ENCODE measurements around the gene RBM42.
"Not testable (repeated sequence)": the region's sequence is repeated elsewhere in the genome, so short reads cannot be mapped to it uniquely, and the experiment has no call there.

Gene RBM42, protein sequence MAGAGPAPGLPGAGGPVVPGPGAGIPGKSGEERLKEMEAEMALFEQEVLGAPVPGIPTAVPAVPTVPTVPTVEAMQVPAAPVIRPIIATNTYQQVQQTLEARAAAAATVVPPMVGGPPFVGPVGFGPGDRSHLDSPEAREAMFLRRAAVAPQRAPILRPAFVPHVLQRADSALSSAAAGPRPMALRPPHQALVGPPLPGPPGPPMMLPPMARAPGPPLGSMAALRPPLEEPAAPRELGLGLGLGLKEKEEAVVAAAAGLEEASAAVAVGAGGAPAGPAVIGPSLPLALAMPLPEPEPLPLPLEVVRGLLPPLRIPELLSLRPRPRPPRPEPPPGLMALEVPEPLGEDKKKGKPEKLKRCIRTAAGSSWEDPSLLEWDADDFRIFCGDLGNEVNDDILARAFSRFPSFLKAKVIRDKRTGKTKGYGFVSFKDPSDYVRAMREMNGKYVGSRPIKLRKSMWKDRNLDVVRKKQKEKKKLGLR

GRCh38 chr19:35628565-35629331 lies at the start of gene RBM42:
RBM42 (plus strand) TSS chr19:35629036; CDS start chr19:35629154, 118 bp downstream.
- peak; percentile 100 for ATAC-seq

DNA sequence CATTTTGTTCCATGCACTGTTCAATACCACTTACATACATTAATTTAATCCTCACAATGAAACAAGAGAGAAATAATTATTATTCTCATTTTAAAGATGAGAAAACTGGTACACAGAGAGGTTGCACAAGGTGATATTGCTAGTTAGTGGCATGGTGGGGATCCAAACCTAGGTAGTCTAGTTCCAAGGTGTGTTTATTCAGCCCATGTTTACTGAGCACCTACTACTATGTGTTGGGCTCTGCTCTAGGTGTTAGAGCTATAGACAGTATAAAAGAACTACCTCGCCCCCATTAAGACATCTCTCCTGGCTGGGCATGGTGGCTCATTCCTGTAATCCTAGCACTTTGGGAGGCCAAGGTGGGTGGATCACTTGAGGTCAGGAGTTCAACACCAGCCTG lies 46.1 kb upstream of the RBM42 start:
- ATAC-seq, result no peak

GRCh38 chr19:35585848-35586247 lies 43.0 kb upstream of the RBM42 start, which contains the start of gene PMIS2:
PMIS2 (plus strand) TSS chr19:35586173; CDS start chr19:35586260, 87 bp downstream.
- peak in 1 of 2 donors; percentile 43 for ATAC-seq

DNA sequence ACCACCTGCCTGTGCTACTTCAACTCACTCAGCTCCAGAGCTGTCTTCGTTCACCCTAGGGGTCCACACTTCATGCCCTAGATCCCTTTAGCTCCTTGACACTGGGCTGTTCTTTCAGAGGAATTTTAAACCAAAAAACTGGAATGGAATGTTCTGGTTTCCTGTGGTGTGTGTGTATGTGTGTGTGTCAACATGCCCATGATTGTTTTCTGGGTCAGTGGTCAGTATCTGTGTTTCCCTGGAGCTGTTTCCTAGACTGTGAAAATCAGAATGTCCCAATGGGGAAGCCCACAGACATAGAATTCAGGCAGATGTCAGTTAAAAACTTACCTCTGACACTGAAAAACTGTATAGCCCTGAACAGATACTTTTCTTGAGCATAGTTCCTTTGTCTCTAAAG lies 41.5 kb upstream of the RBM42 start:
- no peak for ATAC-seq

- ATAC-seq, result no peak
These were observed 38.0 kb upstream of the RBM42 start for GRCh38 chr19:35590875-35591274.

- ATAC-seq, result no peak
These were observed 36.6 kb upstream of the RBM42 start for GRCh38 chr19:35592226-35592625.

DNA sequence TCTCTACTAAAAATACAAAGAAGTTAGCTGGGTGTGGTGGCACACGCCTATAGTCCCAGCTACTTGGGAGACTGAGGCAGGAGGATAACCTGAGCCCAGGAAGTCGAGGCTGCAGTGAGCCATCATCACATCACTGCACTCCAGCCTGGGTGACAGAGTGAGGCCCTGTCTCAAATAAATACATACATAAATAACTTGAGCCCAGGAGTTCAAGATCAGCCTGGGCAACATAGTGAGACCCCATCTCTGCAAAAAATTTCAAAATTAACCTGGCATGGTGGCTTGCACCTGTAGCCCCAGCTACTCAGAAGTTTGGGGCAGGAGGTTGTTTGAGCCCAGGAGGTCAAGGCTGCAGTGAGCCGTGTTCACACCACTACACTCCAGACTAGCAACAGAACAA lies 33.8 kb upstream of the RBM42 start:
- ATAC-seq, result not testable (repeated sequence)

- ATAC-seq, result no peak
These were observed 32.9 kb upstream of the RBM42 start for GRCh38 chr19:35595928-35596327.

GRCh38 chr19:35596366-35596999 lies 32.4 kb upstream of the RBM42 start:
- peak; percentile 49 to 63 for ATAC-seq

DNA sequence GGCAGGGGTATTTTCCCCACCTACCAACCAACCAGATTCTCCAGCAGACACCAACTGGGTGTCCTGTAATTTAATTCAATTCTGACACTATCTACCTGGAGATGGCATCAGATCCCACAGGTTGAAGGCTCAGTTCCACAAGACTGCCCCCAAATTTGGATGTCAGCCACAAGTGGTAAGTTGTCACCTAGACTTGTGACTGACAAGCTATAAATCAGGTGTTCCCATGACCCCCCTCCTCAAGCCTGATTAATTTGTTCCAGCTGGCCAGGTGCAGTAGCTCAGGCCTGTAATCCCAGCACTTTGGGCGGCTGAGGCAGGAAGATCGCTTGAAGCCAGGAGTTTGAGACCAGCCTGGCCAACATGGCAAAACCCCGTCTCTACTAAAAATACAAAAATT lies 26.9 kb upstream of the RBM42 start:
- ATAC-seq, result no peak

- not testable (repeated sequence) for ATAC-seq
These were observed 24.4 kb upstream of the RBM42 start for GRCh38 chr19:35604436-35604835.

DNA sequence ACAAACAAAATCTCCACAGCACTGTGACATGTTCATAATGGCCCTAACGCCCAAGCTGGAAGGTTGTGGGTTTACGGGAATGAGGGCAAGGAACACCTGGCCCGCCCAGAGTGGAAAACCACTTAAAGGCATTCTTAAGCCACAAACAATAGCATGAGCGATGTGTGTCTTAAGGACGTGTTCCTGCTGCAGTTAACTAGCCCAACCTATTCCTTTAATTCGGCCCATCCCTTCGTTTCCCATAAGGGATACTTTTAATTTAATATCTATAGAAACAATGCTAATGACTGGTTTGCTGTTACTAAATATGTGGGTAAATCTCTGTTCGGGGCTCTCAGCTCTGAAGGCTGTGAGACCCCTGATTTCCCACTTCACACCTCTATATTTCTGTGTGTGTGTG lies 21.7 kb upstream of the RBM42 start:
- ATAC-seq, result not testable (repeated sequence)

DNA sequence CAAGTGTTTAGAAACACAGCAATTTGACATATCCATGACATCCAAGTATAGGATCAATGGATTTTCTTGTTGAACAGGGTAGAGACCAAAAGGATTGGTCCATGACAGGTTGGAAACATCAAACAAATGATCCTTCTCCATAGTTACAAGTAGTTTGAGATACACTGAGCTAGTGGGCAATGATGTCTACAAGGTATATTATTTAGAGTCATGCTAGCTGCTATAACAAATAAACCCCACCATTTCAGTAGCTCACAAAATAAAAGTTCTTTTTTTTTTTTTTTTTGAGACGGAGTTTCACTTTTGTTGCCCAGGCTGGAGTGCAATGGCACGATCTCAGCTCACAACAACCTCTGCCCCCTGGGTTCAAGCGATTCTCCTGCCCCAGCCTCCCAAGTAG lies 21.2 kb upstream of the RBM42 start:
- no peak for ATAC-seq

- ATAC-seq, result no peak
These were observed 20.6 kb upstream of the RBM42 start for GRCh38 chr19:35608251-35608650.

DNA sequence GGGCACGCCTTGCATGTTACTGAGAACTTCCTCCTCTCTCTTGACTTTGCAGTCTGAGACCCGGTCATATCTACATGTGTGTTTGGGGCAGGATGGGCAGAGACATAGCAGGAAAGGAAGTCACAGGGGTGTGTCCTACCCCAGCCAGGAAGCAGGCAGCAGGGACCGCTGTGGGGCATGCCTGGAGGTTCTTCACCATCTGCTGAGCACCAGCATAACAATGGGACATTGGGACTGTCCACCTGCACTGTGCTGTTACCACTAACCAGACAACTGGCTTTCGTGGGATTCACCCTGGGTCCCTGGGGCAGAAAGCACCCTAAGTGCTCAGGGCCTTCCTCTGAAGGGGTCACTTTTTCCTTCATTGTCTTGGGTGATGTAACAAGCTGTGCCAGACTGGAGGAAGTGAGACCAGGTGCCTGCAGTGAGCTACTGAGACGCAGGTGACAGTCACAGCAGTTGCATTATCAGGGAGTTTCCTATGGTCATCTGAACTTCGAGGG lies 18.9 kb upstream of the RBM42 start:
- peak; percentile 14 to 30 for ATAC-seq

GRCh38 chr19:35612224-35612558 lies 16.6 kb upstream of the RBM42 start:
- ATAC-seq, result no peak

DNA sequence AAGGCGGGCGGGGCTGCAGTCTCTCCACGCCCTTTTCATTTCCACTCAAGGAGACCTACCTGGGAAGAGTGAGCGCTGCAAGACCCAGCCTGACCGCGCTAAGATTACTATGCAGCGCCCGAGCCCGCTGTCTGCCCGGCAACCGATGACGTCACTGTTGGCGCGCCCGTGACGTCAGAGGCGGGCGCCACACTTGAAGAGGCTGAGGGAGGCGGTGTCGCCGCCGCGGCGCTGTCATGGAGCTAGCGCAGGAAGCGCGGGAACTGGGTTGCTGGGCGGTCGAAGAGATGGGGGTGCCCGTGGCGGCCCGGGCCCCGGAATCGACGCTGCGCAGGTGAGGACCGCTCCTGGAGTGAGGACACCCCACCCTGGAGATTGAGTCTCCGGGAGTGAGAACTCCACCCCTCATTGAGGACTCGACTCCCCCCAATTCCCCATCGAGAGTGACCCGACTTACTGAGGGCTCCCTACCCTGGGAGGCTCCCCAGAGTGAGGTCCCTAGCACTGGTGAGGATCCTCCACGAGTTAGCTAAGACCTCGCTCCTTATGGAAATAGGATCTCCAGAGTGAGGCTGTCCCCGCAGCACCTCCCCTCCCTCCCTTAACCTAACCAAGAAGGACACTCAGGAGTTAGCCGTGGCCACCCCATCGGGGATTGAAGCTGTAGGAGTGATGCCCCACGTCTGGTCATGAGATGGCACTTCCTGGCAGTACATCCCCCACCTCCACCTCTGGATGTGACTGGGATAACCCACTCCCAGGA lies 16.1 kb upstream of the RBM42 start, which contains the start of gene HAUS5:
Gene HAUS5 (plus strand): TSS at position 177 of the 763 bp plus-strand sequence. CDS start 60 bp downstream, at position 237.
- peak; percentile 96 for ATAC-seq

DNA sequence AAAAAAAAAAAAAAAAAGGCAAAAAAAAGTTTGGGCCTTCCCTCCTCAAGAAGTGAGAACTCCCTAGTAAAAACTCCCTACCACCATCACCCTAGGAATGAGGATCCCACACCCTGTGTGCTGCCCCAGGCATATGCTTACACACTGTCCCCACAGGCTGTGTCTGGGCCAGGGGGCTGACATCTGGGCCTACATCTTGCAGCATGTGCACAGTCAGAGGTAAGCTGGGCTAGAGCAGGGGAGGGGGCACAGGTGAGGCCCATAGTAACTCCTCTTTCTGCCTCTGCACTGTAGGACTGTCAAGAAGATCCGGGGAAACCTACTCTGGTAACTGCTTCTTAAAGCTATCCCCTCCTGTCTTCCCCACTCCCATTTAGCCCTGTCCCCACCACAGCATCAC lies 15.3 kb upstream of the RBM42 start:
- no peak for ATAC-seq

GRCh38 chr19:35615036-35615435 lies 13.8 kb upstream of the RBM42 start:
- no peak for ATAC-seq

DNA sequence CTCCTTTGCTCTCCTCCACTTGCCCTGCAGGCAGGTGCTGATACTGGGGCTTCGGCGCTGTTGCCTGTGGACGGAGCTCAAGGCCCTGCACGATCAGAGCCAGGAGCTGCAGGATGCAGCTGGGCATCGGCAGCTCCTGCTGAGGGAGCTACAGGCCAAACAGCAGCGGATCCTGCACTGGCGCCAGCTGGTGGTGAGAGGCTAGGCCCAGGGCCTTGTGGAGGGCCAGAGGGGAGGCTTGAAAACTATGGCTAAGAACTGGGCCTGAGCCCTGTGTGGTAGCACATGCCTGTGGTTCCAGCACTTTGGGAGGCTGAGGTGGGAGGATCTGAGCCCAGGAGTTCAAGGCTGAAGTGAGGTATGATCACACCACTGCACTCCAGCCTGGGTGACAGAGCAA lies 10.0 kb upstream of the RBM42 start:
- no peak for ATAC-seq

DNA sequence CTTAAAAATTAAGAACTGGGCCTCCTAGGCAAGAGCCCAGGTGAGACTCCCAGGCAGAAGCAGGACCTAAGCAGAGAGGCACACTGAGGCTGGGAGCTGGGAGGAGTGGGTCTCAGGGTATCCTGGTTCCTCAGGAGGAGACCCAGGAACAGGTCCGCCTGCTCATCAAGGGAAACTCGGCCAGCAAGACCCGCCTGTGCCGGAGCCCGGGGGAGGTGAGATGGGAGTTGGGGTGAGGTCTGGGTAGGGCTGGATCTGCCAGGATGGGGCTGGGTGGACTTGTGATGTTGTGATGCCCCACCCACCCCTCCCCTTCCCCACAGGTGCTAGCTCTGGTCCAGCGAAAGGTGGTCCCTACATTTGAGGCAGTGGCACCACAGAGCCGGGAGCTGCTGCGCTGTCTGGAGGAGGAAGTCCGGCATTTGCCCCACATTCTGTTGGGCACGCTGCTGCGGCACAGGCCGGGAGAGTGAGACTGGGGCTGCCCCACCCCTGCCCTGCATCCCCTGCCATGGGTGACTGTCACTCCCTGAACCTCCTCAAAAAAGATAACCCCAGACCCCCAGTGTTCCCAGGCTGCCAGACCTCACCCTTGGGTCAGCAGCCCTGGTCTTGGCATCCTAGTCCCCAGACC lies 9.4 kb upstream of the RBM42 start:
- ATAC-seq, result no peak

DNA sequence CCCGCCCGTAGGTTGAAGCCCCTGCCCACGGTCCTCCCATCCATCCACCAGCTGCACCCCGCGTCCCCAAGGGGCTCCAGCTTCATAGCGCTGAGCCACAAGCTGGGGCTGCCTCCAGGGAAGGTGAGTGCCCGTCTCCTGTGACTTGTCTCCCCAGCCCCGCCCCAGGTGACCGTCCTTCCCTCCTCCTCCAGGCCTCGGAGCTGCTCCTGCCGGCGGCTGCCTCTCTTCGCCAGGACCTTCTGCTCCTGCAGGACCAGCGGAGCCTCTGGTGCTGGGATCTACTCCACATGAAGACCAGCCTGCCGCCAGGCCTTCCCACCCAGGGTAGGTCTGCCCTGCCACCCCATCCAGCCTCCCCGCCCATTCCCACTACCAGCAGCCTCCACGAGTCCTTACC lies 8.8 kb upstream of the RBM42 start:
- ATAC-seq, result no peak
